Renal cortical epithelial cell (primary cell): ENCODE measurements around the gene MMP3. TPM values are rescaled to one million over a fixed set of nuclear protein-coding genes. Genes with fewer than 3 reads are reported as not detected.
A peak's percentile ranks its signal among the peaks of the same experiment; 100 is the strongest.

Experiments used
- DNase-seq: peaks from one replicate; pipeline ENCODE4 v3.0.0-alpha.2; 2011; ENCODE audit warnings: low read depth
- total RNA-seq: library from RNA; depleted of rRNA; stranded (reverse); fragments of >200 nt; gene quantifications from 2 replicates; pipeline ENCODE4 v1.2.3, GENCODE V29; 2014

Gene MMP3
- total RNA-seq, 1 donor from 2014 or later = not detected

DNA sequence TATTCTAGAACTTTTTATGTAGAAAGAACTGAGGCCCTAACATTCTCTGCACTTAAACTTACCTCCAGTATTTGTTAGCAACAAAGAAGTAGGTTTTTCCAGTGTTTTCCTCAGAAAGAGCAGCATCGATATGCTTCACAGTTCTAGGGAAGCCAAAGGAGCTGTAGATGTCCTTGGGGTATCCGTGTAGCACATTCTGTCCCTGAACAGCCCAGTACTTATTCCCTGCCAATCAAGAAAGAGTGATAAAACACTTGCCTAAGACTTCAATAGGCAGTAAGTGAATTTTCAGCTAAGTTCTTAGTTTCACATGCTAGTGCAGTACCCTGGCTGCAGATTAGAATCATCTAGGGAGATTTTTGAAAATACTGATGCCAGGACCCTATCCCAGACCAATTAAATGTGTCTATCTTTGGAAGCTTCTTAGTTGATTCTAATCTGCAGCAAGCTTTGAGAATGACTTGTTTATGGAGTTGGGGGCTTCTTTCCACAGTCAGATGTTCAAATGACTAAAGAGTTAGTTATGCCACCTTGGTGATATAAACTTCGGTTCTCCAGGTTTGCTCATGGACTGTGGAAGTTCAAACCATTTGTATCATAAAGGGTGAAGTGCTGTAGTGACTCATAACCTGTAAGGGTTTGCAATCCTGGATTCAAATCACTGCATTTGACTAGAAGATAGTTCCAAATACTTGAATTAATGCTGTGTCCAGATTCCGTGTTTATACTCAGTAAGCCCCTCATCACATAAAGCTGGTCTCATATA is 52.0 kb downstream of the MMP3 start:
- DNase-seq = peak; percentile 84

DNA sequence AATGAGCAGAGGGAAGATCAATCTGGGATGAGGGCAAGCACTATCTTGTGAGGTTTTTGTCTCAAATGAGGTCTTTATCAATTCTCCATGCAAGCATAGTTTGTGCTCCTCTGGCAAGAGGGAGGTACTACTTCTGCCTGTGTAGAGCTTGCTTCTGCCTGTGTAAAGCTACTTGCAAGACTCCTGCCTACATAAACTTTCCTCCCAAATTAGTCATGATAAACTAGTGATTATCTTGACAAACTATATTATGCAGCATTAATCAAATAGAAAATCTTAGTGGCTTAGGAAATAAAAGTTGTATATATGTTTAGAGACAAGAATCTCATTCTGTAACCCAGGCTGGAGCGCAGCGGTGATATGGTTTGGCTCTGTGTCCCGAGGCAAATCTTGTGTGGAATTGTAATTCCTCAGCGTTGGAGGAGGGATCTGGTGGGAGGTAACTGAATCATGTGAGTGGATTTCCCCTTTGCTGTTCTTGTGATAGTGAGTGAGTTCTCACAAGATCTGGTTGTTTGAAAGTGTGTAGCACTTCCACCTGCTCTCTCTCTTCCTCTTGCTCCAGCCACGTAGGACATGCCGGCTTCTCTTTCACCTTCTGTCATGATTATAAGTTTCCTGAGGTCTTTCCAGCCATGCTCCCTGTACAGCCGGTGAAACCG is 54.9 kb downstream of the MMP3 start:
- DNase-seq = no peak

Other genes with a start within 250 kb of the MMP3 start
- gene MMP20, start 218.3 kb downstream of the MMP3 start, total RNA-seq = not detected in 2 replicates
- not detected in 2 replicates for gene MMP27, start 137.8 kb downstream of the MMP3 start, total RNA-seq
- not detected in 2 replicates for gene MMP8, start 118.7 kb downstream of the MMP3 start, total RNA-seq
- 0.10 and 2.6 TPM in 2 replicates for gene MMP10, start 63.0 kb downstream of the MMP3 start, total RNA-seq
- 1.3 and 4.9 TPM in 2 replicates for gene MMP1, start 45.4 kb downstream of the MMP3 start, total RNA-seq
- 0.80 TPM in 1 of 2 replicates, not detected in the other for gene MMP12, start 31.4 kb upstream of the MMP3 start, total RNA-seq
- not detected in 2 replicates for gene MMP13, start 112.1 kb upstream of the MMP3 start, total RNA-seq
- gene DCUN1D5, start 248.6 kb upstream of the MMP3 start, total RNA-seq = 42.6 and 94.5 TPM in 2 replicates